ENCODE results near the gene CEP63.

GRCh38 chr3:134437211-134437752, 48.6 kb upstream of the CEP63 start:
- no peak for TF ChIP-seq CTCF (IDR thresholded peaks at IDR 0.05; ENCODE audit: low read depth, low read length)
- no peak for TF ChIP-seq EZH2phosphoT487 (IDR thresholded peaks at IDR 0.05; ENCODE audit: low read depth)

Data from OCI-LY3 (cell line).